NCI-H187 treated with DMSO at 0.1 percent for 48 hours (cell line): ENCODE data around the gene ASXL1.
"Not testable (repeated sequence)": the region's sequence is repeated elsewhere in the genome, so short reads cannot be mapped to it uniquely, and the experiment has no call there.

Experiments used
- DNase-seq: peaks from one replicate; lab custom pipeline; 2025; lab: John Stamatoyannopoulos, UW

Gene ASXL1

DNA sequence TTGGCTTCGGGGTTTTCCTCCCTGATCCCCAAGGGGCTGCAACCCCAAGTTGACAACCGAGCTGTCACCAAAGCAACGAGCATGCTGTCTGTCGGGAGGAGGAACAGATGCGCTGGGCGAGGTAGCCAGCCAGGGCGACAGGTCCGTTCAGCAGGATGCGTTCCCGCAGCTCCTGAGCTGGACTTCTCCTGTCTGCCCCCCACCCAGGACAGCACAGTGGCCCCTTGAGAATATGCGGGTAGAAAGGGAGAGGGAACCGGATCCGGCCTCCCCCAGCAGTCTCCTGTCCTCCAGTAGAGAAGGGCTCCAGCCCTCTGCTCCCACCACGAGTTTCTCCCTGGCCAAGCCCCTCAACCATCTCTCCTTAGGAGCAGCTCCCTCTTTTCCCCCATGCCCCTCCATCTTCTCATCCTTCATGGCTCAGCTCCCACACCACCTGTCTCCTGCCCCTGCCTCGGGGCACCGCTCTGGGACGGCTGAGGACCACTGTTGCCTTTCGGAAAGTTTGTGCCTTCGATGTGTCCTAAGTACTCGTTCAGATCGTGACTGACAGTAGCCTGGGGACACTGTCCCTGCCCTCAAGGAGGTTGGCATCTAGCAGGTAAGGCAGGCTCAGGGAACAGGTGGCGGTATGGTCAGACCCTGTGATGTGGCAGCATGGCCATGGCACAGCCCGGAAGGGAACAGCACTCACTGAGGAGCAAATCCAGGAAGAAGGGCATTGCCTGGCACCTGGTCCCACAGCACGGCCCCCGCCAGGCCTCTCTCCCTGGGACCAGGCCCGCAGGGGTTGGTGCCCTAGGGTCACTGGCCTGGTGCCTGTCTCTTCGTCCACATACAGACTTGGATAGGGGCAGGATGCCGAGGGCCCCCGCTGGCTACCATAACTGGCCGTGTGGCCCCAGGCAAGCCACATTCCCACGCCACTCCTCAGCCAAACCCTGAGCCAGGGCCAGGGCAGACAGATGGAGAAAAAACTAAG is 96.3 kb downstream of the ASXL1 start:
- DNase-seq: no peak

DNA sequence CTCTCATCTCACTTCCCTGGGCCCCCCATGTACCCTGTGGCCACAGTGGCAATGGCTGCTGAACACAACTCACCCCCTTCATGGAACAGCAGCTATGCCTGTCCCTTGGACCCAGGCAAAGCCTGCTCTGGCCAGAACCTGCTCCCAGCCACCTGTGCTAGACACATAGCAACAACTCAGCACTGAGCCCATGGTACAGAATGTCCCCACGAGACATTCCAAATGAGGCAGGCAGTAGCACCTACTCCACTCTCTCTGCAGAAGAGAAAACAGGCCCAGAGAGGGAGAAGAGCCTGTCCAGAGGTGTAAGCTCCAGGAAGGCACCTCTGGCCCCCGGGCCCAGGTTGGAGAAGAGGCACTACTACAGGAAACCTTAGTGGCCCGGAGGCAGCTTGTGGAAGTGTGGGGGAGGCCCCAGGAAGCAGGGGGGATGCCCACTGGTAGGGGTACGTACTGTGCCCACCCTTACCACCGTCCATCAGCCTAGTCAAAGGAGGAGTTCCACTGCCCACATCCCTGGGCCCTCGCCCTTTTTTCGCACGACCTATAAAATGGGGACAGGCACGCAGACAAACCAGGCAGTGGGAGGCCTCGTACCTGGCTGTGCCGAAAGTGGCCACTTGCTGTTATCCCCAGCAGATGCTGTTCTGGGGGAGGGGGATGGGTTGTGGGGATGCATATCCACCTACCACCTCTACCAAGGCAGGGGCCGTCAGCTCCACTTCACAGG is 97.2 kb downstream of the ASXL1 start:
- DNase-seq: no peak

DNA sequence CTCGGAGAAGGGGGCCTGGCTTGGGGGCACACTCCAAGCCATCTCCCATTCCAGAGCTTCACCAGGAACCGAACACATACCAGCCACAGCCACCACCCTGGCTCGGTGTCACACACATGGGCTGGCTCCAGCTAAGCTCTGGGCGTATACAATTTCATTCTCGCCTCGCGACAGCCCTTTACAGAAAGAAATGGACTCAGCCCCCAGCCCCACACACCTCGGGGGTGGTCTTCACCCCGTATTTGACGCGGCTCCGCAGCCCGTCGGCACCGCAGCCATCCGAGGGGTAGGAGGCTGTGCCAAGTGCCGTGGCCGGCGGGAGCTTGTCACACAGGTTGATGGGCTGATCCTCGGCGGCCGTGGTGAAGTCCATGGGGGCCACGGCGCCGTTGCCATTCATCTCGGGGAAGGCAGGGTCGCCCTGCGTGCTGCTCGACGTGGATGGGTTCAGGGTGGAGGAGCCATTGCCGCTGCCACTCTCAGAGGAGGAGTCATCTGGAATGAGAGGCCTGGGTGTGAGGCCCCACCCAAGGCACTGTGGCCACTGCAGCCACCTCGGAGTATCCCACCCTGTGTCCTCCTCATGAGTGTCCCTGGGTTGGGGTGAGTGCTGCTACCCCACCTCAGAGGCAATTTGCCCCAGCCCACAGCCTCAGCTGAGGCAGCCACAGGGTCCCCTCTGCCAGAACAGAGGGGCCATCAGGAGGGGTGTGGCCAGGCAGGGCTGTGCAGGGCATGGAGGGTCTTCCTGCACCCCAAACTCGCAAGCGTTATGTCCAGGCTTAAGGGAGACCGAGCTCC is 98.0 kb downstream of the ASXL1 start:
- DNase-seq: no peak

DNA sequence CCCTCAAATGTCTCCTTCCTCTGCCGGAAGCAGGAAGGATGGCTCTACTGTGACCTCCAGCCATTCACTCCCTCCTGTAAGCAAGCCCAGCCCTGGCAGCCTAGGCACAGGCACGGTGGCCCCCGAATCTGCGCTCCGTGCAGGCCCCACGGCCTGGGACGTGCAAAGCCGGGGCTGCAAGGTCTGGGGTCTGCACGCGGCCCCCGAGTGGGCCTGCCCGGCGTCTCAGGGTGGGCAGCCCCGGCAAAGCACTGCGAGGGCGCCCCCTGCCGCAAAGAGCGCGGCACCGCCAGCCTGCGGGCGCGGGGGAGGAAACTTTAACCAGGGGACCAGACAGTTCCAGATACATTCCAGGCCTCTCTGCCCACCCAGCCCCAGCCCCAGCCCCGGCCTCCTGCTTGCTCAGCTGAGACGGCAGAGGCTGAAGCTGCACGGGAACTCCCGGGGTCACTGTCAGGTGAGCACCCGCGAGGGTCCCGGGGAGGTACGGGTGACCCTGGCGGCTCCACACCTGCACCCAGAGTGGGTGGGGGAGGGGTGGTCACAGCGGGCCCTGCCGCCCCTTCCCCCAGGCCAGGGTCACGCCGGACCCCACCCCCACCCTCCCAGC is 98.8 kb downstream of the ASXL1 start:
- no peak for DNase-seq

DNA sequence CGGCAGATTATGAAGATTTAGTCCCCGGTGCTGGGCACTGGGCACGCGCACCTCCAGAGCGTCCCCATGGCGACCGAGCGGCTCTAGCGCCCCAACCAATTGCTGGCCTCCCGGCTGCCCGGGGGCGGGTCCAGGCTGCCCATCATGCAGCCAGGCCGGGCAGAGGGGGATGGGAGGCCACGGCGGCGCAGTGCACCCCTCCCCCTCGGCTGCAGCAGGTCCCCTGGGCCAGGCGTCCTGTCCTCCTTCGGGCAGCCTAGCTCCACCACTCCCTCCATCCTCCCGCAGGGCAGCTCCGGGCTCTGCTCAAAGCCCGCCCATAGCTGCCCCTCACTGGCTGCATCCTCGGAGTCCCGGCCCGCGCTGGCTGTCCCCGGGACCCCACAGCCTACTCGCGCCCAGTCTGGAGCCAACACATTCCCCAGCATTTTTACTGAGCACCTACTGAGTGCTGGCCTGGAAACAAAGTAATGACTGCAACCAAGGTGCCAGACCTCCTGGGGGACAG is 99.4 kb downstream of the ASXL1 start:
- DNase-seq: no peak

DNA sequence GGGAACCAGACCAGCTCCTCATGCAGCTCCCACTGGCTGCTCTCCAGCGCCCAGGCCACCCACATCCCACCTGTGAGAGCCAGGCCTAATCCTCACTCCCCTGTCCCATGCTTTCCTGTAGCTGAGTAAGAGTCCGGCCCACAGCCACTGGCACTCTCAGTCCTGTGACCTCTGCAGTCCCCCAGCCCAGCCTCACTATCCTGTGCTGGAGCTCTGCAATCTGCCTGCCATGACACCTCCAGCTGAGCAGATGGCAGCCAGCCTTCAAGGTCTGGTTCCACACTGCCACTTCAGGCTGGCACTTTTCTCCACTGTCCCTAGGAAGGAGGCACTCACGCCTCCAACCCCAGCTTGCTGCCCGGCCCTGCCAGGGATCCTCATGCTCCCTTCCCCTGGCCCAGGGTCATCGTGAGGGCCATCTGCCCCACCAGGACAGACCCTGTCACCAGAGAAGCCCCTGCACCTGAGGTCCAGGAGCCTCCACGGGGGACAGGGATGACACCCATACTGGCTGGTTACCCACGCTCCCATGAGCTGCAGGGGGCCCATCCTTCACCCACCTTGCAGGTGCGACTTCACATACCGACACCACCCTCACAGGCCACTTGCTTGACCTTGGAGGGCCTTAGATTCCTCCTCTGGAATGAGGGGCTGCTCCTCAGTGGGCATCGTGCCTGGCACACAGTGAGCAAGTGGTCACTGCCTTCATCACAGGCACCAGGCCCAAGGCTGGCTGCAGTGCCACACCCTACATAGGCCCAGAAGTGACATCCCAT is 100.1 kb downstream of the ASXL1 start:
- no peak for DNase-seq

DNA sequence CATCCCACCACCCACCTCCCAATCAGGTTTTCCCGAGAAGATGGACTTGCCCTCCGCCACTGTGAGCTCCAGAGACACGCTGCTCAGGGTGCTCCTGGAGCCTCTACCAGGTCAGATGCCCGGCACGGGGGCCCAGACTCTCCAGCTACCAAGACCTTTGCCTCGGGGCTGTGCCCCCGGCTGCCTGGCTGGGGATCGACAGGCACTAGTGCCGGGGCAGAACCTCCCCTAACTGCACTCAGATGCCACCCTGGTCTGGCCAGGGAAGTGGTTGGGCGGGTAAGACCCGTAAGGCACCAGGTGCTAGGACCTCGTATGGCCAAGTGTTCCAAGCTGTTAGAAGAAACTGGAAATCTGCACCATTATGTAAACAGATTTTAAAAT is 100.7 kb downstream of the ASXL1 start:
- no peak for DNase-seq

DNA sequence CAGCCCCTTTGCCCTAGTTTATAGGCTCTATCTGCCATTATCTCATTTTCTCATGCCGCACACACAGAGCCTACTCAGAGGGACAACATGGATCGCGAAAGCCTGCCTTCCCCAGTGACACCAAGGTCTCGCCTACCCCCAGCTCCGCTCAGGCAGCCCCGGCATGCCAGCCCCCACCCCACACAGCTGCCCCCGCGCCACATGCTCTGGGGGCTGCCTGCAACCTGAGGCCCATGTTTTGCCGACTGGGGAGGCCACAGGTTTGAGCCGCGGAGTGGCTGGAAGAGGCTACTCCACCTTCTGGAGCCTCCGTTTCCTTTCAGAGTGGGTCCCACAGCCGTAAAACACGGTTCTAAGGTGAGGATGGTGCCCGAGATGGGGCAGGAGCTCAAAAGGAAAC is 102.1 kb downstream of the ASXL1 start:
- DNase-seq: no peak

DNA sequence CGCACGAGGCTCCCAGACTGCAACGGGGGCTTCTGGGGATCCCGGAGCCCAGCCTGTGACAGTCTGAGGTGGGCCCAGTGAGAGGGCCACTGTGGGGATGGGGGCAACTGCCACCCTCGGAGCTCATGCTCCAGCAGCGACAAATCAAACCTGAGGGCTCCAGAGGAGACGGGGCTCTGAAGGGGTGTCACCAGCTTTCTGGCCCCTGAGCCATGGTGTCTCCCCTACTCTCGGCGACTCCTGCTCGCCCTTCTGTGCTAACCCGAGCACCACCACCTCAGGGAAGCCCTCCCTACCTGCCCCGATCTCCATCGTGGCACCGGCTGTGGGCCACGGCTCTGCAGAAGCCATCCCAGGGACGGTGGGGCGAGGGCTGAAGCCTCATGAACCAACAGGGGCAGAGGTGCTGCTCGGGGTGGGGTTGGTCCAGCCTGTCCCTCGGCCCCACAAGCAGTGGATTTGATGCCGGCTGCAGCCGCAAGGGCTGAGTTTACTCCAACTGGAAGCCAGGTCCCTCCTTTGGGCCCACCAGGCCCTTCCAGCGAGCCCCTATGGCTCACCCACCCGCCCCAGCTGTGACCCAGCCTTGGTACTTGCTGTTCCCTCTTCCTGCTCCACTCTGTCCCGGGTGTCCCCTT is 102.7 kb downstream of the ASXL1 start:
- no peak for DNase-seq

DNA sequence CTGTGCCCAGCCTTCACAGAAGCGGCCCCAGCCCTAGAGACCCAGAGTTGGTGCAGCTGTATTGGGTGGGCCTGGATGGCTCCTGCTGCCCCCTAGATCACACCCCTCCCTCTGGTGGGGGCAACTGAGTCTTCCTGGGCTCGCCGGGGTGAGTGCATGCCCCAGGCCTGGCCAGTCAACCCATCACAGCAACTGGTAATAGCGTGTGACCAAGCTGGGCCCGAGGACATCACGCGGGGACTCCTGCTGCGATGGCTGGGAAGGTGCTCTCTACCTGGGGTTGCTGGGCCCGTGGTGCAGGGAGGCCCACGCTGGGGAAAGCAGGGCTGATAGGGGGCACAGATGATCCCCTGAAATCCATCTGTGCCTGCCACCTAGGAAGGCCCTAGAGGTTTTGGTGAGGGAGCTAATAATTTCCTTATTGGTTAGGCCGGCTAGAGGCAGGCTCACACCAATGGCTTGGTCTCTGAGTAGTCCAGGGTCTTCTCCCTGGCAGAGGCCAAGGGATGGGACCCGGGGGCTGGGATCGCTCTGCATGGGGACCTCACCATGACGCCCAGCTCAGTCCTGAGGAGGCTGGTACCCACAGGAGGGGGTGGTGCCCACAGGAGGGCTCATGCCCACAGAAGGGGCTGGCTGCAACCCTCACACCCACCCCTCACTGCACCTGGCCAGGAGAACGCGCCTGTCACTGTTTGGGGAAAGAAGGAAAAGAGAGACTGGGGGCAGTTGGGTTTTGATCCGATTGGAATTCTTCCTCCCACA is 103.9 kb downstream of the ASXL1 start:
- DNase-seq: no peak

DNA sequence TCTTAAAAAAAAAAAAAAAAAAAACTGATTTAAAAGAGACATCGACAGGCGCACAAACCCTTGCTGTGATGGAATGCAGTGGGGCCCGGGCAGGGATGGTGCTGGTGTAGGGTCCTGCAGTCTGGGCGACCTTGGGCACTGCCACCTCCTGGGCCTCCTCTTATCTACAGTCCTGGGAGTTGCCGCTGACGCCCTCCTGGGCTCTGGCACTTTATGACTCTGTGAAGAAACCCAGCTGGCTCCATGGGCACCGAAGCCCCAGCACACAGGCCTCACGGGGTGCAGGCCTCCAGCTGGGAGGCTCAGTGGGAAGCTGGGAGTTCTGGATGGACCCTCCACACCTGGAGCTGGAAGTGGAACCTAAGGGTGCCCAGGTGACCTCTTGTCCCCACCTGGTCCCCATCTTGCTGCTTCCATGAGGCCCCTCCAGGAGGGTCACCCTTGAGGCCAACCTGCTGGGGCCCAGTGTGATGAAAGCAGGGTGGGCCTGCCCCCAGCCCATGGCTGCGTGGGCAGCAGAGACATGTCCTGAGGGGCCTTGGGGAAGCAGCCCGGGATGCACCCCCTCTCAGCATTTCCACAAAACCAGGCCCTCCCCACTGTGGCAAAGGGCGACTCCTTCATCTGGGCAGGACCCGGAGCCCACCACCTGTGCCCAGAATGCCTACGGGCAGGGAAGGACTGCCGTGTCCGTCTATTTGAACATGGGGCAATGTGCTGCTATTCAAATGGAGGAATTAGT is 104.9 kb downstream of the ASXL1 start:
- no peak for DNase-seq

DNA sequence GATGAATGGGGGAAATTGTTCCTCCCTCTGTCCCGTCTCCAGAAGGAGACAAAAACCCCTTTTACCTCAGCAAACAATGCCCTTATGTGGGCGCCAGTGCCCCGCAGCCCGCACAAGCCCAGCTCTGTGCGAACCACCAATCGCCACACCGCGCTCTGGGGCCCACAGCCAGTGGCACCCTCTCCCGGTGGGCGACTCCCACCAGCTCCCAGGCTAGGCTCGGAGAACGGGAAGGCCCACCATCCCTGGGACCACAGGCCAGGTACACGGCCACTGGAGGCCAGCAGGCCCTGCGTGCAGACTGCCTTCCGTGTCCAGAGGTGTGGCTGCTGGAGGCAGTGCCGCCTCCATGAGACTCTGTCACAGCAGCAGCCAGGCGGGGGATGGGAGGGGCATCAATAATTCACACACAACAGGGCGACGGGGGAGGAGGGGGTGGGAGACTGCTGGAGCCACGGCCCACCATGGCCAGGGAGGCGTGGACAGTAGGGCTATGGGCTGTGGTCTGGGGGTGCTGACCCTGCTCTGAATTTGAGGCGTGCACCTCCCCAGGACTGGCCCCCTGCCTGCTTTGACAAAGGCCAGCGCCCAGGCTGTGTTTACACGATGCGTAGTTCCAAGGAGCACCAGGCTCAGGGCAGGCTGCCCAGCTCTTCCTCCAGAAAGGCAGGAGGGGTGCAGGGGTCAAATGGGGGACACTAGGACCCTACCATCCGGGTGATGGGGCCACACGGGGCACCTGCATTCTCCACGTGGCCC is 105.7 kb downstream of the ASXL1 start:
- DNase-seq: no peak

DNA sequence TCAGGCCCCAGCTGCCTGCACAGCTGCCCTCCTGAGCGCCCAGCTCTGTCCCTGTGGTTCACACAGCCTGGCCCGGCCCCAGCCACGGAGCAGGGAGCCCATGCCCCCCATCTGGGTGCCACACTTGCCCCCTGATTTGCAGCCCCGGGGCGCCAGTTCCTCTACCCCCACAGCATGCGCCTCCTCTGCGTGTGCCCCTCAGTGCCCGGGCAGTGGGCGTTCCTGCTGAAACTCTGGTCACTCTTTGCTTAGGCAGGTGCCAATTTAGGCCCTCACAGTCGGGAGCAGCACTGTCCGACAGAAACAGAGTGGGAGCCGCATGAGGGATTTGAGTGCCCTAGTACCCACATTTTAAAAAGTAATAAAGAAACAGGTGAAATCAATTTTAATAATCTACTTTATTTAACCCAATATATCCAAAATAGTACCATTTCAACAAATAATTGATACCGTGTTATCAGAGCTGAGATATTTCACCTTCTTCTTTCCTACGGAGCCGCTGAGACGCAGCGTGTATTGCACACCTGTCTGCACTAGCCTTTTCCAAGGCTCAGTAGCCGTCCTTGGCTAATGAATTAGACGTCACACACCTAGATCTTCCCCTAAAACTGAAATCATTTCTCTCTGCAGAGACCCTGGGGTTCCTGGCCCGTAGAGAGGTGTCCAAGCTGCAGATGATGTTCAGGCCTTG is 106.4 kb downstream of the ASXL1 start:
- no peak for DNase-seq

DNA sequence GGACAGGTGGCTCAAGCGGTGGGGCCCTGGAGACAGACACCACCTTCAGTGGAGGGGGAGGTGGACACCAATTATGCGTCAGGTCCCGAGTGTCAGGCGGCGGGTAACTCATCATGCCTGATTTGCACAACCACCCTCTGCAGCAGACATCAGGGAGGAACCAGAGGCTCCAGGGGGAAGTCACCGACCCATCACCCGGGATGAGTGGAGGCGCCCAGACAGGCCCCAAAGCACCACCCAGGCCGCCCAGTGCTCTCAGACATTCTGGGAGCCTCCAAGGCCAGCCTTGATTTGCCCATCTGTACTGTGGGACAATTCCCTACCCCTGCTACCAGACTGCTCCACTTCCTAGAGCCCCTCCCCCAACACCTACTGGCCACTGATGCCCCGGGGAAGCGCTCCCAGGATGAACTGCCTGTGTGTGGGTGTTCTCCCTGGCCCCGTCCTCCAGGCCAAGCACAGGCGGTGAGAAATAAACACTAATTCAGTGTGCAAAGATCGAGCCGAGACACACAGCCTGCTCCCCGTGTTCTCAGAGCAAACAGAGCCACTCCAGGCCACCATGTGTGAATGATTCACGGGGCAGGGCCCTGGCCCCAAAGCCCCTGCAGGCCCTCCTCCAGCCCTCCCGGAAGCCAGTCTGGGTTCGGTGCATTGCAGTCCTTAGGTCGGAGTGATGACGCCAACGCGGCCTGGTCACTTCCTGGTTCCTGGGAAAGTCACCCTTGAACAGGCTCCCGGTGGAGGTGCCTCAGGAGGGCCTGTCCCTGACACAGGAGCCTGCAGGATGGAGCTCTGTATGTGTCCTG is 107.2 kb downstream of the ASXL1 start:
- no peak for DNase-seq

DNA sequence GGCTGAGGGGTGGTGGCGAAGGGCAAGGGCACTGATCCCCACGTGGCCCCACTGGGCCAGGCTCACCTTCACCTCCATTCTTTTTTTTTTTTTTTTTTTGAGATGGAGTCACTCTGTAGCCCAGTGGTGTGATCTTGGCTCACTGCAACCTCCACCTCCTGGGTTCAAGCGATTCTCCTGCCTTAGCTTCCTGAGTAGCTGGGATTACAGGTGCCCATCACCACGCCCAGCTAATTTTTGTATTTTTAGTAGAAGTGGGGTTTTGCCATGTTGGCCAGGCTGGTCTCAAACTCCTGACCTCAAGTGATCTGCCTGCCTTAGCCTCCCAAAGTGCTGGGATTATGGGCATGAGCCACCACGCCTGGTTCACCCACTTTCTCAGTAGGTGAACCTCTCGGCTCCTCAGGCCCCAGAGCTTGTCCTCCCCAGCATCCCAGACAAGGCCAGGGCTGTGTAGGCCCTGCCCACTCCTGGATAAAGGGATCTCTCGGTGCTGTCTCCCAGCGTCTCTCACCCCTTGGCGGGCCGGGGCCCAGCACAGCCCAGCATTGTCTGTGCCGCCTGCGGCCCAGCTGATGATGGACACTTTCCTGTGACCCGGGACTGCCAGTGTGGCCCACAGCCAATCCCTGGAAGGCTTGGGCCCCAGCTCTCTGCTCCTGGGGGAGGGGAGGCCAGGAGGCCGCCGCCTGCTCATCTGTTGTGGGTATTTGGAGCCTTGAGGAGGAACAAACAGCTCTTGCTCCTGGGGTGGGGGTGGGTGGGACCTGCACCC is 108.0 kb downstream of the ASXL1 start:
- DNase-seq: not testable (repeated sequence)
